ENCODE measurements around the gene RDH13. TPM values are rescaled to one million over a fixed set of nuclear protein-coding genes. Genes with fewer than 3 reads are reported as not detected.

RDH13 gene
- total RNA-seq, 1 experiment from 2014 or later: 31.1 TPM

GRCh38 chr19:55101261-55101660 lies 38.3 kb upstream of the RDH13 start:
- Histone ChIP-seq H4K20me1 (ENCODE audit: insufficient read depth) (peaks cover 3% of the 10 kb centered on the region; the same call in 1 of the 2 replicates), H3K4me2 (ENCODE audit: low read length) (no peak overlapping the region), H3K9ac (ENCODE audit: low read length) (no peak overlapping the region), H3K27ac (ENCODE audit: low read depth, low read length) (no peak overlapping the region), H3K27me3 (ENCODE audit: insufficient read depth, low read length) (no peaks in the 10 kb centered on the region), H3K4me3 (replicated peaks in 1 of 2; ENCODE audit: low read depth in 1 of 2, low read length in 2 of 2) (no peak overlapping the region), H3K4me1 (ENCODE audit: control insufficient read depth in 1 of 2, insufficient read depth in 2 of 2, low read length in 2 of 2) (no peaks in the 10 kb centered on the region), H3K9me3 (ENCODE audit: control insufficient read depth in 1 of 2, insufficient read depth in 1 of 2, low read depth in 1 of 2, low read length in 2 of 2) (no peaks in the 10 kb centered on the region), H3K36me3 (ENCODE audit: control insufficient read depth in 1 of 2, insufficient read depth in 2 of 2, low read length in 2 of 2) (peaks cover 4 to 12% of the 10 kb centered on the region in 2 experiments; a peak in 3 of 4 replicates), H2AFZ (ENCODE audit: low read depth, low read length, poor library complexity, severe bottlenecking) (no peak overlapping the region), H3K79me2 (ENCODE audit: insufficient read depth, low read length) (no peaks in the 10 kb centered on the region), H3K9me2 (ENCODE audit: insufficient read depth) (no peaks in the 10 kb centered on the region)
- intact Hi-C loops (cut with micrococcal nuclease): no loop called here
- TF ChIP-seq SIN3A (IDR thresholded peaks at IDR 0.05; ENCODE audit: low read depth): no peak
- TF ChIP-seq CEBPB (IDR thresholded peaks at IDR 0.05; ENCODE audit: low read depth): no peak
- no peak for TF ChIP-seq SP1 (IDR thresholded peaks at IDR 0.05; ENCODE audit: low read depth)
- TF ChIP-seq POLR2A (IDR thresholded peaks at IDR 0.05; ENCODE audit: borderline replicate concordance, extremely low read depth, insufficient read depth, insufficient read length): no peak
- TF ChIP-seq ZNF274 (IDR thresholded peaks at IDR 0.05; ENCODE audit: low read depth, low read length): no peak
- TF ChIP-seq CBX3 (IDR thresholded peaks at IDR 0.05; ENCODE audit: low read depth): no peak
- no peak for TF ChIP-seq ZBTB33 (IDR thresholded peaks at IDR 0.05; ENCODE audit: extremely low read depth, insufficient replicate concordance, low read length)
- no peak for TF ChIP-seq SRF (IDR thresholded peaks at IDR 0.05; ENCODE audit: low read depth)
- no peak for TF ChIP-seq ZFX (IDR thresholded peaks at IDR 0.05)
- TF ChIP-seq POLR2AphosphoS5 (IDR thresholded peaks at IDR 0.05; ENCODE audit: low read depth, low read length): no peak
- no peak for TF ChIP-seq FOSL1 (IDR thresholded peaks at IDR 0.05; ENCODE audit: low read depth)
- no peak for TF ChIP-seq RAD21 (IDR thresholded peaks at IDR 0.05; ENCODE audit: low read depth)
- no peak for TF ChIP-seq EZH2phosphoT487 (IDR thresholded peaks at IDR 0.05; ENCODE audit: borderline replicate concordance)
- no peak for TF ChIP-seq MAX (IDR thresholded peaks at IDR 0.05)
- TF ChIP-seq TCF7L2 (IDR thresholded peaks at IDR 0.05; ENCODE audit: borderline replicate concordance, extremely low read depth, insufficient read depth, insufficient read length): no peak
- no TSS peak for BruUV-seq (replicated peaks)
- POLR2A ChIA-PET: no interaction called here
- CTCF ChIA-PET: no interaction called here
- ATAC-seq (no peak), DNase-seq (ENCODE audit: low read depth, low spot score) (no peak)
- RAD21 ChIA-PET (ENCODE audit: low non-redundant PET in 1 of 2, low total read pairs in 2 of 2, uncharacterized antibody in 2 of 2, unreplicated experiment in 2 of 2): no interaction called here

Measured in HCT116 (cell line).